ENCODE data around the gene DEPP1.

- TF ChIP-seq CTCF (IDR thresholded peaks at IDR 0.05; ENCODE audit: insufficient read depth, low read length) (no peak), POLR2AphosphoS5 (IDR thresholded peaks at IDR 0.05; ENCODE audit: low read depth) (no peak)
Observed at GRCh38 chr10:44980309-44981171, 1.9 kb upstream of the DEPP1 start.

Data from HL-60 (cell line).